Mucosa of stomach (tissue), 1 donor: ENCODE measurements around the gene MARCO.
"Not testable (repeated sequence)": the region's sequence is repeated elsewhere in the genome, so short reads cannot be mapped to it uniquely, and the experiment has no call there.

Experiments
- H3K27me3 ChIP-seq: one replicate; pipeline ENCODE4 v1.7.0; 2013; ENCODE audit warnings: mild to moderate bottlenecking, low read length; ENCODE audit not compliant: control insufficient read depth, insufficient read depth
- H3K36me3 ChIP-seq: one replicate; pipeline ENCODE4 v1.7.0; 2013; ENCODE audit warnings: low read length; ENCODE audit not compliant: control insufficient read depth, insufficient read depth
- H3K4me1 ChIP-seq: one replicate; pipeline ENCODE4 v1.7.0; 2013; ENCODE audit warnings: mild to moderate bottlenecking, low read length; ENCODE audit not compliant: control insufficient read depth, insufficient read depth
- H3K4me3 ChIP-seq: one replicate; pipeline ENCODE4 v1.7.0; 2013; ENCODE audit warnings: low read length
- H3K9ac ChIP-seq: one replicate; pipeline ENCODE4 v1.7.0; 2013; ENCODE audit warnings: mild to moderate bottlenecking, low read length, moderate library complexity
- H3K9me3 ChIP-seq: one replicate; pipeline ENCODE4 v1.7.0; 2013; ENCODE audit warnings: mild to moderate bottlenecking, low read length, moderate library complexity; ENCODE audit not compliant: control insufficient read depth
- donor health status: Pancreatic carcinoma.

The MARCO gene

GRCh38 chr2:119029297-119029696 lies 87.3 kb downstream of the MARCO start:
- Histone ChIP-seq H3K4me3 (no peak overlapping the region), H3K9ac (no peak overlapping the region), H3K27me3 (peaks cover 3% of the 10 kb centered on the region), H3K36me3 (no peaks in the 10 kb centered on the region), H3K4me1 (no peaks in the 10 kb centered on the region), H3K9me3 (no peaks in the 10 kb centered on the region)

GRCh38 chr2:119037922-119038321 lies 95.9 kb downstream of the MARCO start:
- not testable (repeated sequence) for H3K4me1 ChIP-seq, H3K9me3 ChIP-seq, H3K36me3 ChIP-seq, H3K27me3 ChIP-seq, H3K4me3 ChIP-seq, H3K9ac ChIP-seq

DNA sequence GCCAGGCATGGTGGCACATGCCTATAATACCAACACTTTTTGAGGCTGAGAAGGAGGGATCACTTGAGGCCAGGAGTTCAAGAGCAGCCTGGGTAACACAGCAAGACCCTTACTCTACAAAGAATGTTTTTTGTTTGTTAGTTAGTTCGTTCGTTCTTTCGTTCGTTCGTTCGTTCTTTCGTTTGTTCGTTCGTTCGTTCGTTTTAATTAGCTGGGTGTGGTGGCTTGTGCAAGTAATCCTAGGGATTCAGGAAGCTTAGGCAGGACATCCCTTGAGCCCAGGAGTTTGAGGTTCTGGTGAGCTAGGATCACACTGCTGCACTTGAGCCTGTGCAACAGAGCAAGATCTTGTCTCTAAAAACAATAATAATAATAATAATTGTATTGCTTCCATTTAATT lies 98.7 kb downstream of the MARCO start:
- Histone ChIP-seq H3K9ac (no peak overlapping the region), H3K36me3 (no peaks in the 10 kb centered on the region), H3K27me3 (no peaks in the 10 kb centered on the region), H3K4me1 (no peaks in the 10 kb centered on the region), H3K9me3 (no peaks in the 10 kb centered on the region), H3K4me3 (no peak overlapping the region)
